ENCODE results near the gene TNN.

Gene TNN

DNA sequence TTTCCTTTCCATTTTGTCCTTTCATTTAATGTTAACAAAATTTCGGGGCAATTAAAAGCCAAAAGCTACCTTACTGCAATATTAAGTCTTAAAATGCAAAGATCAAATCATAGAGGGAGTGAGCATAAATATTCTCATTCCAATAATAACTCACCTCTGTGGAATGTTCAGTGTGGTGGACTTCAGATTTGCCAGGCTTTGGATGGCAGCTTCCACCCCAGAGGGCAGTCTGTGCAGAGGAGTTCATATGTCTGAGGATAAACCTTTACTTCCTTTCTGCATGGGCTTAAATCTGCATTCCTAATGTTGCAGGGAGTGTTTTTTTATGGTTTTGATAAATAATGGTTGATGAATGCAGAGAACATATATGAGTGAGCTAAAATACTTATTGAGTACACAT, 108.6 kb downstream of the TNN start:
- TF ChIP-seq ZFX (IDR thresholded peaks at IDR 0.05) (no peak), CTCF (conservative IDR thresholded peaks at IDR 0.05) (no peak)
- H3K27ac ChIP-seq: no peak overlapping the region

- TF ChIP-seq ZFX (IDR thresholded peaks at IDR 0.05): no peak
- TF ChIP-seq CTCF (conservative IDR thresholded peaks at IDR 0.05): no peak
- no peak overlapping the region for H3K27ac ChIP-seq
Measured at GRCh38 chr1:175178056-175178455, 110.4 kb downstream of the TNN start.

- TF ChIP-seq ZFX (IDR thresholded peaks at IDR 0.05) (no peak), CTCF (conservative IDR thresholded peaks at IDR 0.05) (no peak)
- no peak overlapping the region for H3K27ac ChIP-seq
Measured at GRCh38 chr1:175178456-175178855, 110.8 kb downstream of the TNN start.

- TF ChIP-seq CTCF (conservative IDR thresholded peaks at IDR 0.05): no peak
- no peak for TF ChIP-seq ZFX (IDR thresholded peaks at IDR 0.05)
Measured at GRCh38 chr1:175179837-175180590, 112.4 kb downstream of the TNN start.

GRCh38 chr1:175182201-175182746, 114.6 kb downstream of the TNN start:
- no peak overlapping the region for H3K27ac ChIP-seq
- TF ChIP-seq ZFX (IDR thresholded peaks at IDR 0.05): no peak
- no peak for TF ChIP-seq CTCF (conservative IDR thresholded peaks at IDR 0.05)

More at GRCh38 chr1:175179837-175180590, 112.4 kb downstream of the TNN start:
- no peak overlapping the region for H3K27ac ChIP-seq

GRCh38 chr1:175183586-175183985, 116.0 kb downstream of the TNN start:
- no peak overlapping the region for H3K27ac ChIP-seq
- TF ChIP-seq CTCF (conservative IDR thresholded peaks at IDR 0.05) (no peak), ZFX (IDR thresholded peaks at IDR 0.05) (no peak)

DNA sequence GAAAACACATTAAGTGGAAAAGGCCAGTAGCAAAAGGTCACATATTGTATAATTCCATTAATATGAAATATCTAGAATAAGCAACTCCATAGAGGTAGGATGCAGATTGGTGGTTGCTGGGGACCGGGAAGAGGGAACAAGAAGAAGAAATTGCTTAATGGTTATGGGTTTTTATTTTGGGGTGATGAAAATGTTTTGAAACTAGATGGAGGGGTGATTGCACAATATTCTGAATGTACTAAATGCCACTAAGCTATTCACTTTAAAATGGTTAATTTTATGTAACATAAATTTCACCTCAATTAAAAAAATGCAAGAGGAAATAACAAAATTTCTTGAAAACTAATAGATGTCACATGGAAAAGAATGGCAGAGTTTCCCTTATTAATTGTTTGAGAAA, 118.3 kb downstream of the TNN start:
- no peak overlapping the region for H3K27ac ChIP-seq
- TF ChIP-seq CTCF (conservative IDR thresholded peaks at IDR 0.05): no peak
- no peak for TF ChIP-seq ZFX (IDR thresholded peaks at IDR 0.05)
